GM12874 (cell line): ENCODE measurements around the gene ERICH4.

Experiments
- TF ChIP-seq, protein P1 (sequence below): IDR thresholded peaks from 2 replicates; pipeline ENCODE4 v1.5.1; 2011; ENCODE audit warnings: low read depth, mild to moderate bottlenecking, control low read depth, low read length, moderate library complexity; ENCODE audit not compliant: insufficient read depth

Gene ERICH4

DNA sequence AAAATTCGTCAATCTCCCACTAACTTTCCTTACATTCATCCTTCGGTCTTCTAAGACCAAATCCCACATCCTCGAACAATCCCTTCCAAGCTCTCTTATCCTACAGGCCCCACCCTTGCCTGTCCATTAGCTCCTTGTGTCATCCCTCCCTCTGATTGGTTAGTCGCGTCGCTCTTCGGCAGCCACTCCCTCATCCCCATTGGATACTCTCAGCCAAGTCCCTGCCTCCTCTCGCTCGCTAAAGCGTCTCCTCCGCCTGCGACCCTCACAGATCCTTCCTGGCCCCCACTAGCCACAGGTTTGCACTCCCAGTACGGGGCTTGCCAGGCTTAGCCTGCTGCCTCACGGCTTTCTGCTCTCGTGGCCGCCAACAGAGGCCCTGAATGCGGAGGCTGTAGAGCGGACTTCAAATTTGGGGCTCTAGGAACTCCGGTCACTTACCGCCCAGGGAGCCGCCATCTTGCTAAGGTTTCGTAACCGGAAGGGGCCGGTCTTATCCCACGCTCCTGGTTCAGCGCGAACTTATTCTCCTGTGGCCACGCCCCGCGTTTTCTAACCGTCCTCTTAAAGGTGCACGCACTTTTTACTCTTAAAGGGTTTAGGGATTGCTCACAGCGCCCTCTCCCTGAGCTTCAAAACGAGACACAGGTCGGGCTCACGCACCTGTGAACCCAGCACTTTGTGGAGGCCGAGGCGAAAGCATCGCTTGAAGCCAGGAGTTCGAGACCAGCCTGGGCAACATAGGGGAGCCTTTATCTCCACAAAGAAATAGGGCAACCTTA, 3.3 kb upstream of the ERICH4 start, which contains the start of gene DMAC2:
Gene DMAC2 (minus strand): TSS at position 472 of the 782 bp plus-strand sequence. CDS start 13 bp downstream, at position 459.
- TF ChIP-seq, protein P1, sequence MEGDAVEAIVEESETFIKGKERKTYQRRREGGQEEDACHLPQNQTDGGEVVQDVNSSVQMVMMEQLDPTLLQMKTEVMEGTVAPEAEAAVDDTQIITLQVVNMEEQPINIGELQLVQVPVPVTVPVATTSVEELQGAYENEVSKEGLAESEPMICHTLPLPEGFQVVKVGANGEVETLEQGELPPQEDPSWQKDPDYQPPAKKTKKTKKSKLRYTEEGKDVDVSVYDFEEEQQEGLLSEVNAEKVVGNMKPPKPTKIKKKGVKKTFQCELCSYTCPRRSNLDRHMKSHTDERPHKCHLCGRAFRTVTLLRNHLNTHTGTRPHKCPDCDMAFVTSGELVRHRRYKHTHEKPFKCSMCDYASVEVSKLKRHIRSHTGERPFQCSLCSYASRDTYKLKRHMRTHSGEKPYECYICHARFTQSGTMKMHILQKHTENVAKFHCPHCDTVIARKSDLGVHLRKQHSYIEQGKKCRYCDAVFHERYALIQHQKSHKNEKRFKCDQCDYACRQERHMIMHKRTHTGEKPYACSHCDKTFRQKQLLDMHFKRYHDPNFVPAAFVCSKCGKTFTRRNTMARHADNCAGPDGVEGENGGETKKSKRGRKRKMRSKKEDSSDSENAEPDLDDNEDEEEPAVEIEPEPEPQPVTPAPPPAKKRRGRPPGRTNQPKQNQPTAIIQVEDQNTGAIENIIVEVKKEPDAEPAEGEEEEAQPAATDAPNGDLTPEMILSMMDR = peak; percentile 56

DNA sequence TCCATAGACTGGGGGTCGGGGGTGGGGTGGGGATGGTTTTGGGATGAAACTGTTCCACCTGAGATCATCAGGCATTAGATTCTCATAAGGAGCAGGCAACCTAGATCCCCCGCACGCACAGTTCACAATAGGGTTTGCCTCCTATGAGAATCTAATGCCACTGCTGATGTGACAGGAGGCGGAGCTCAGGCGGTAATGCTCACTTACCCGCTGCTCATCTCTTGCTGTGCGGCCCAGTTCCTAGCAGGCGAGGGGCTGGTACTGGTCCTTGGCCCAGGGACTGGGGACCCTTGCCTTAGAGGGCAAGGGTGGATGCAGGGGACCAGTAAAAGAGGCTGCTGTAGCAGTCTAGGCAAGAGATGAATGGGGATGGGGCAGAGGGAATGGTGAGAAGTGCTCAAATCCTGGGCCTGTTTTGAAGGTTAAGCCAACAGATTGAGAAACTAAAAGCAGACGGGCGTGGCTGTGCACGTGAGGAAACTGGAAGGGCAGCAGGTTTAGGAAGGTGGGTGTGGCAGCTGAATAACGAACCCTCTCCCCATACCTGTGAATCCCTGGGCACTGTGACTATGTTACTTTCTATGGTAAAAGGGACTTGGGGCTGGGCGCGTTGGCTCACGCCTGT, 1.5 kb upstream of the ERICH4 start:
- TF ChIP-seq, protein P1 = no peak

DNA sequence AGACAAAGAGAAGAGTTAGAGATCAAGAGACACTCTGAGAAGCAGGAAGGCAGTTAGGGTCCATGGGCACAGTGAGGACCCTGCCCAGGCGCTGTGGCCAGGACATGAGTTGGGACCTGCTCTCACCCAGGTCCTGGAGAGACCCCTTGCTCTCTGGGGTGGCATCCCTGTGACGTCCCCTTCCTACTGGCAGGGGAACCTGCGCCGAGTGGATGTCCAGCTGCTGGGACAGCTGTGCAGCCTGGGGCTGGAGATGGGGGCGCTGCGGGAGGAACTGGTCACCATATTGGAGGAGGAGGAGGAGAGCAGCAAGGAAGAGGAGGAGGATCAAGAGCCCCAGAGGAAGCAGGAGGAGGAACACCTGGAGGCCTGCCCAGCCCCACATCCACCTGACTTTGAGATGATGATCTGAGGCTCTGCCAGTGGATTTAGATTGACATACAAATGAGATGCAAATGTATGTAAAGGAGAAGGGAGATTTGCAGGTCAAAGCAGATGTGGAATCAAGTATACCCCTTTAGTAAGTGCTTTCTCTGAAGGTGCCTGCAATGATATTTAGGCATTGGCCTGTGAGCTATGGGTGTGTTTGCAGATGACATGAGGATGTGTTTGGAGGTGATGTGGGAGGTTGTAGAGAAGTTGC, 978 bp downstream of the ERICH4 start:
- TF ChIP-seq, protein P1 = no peak

DNA sequence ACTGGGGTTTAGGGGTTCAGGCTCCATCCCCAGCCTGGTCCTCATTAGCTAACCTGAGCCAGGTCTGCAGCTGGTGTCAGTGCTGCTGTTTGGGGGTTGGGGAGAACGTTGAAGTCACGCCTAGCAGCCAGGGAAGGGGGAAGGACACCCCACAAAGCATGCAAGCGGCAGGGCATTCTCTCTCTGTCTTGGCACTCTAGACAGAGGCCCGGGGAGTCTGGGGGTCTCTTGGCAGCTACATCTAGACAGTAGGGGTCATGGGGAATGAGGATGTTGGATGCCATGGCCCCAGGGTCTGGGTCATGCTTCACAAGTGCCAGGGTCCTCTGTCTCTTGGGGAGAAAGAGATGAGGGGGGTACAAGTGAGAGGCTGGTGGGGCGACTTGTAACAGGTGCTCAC, 2.6 kb downstream of the ERICH4 start:
- TF ChIP-seq, protein P1 = no peak

DNA sequence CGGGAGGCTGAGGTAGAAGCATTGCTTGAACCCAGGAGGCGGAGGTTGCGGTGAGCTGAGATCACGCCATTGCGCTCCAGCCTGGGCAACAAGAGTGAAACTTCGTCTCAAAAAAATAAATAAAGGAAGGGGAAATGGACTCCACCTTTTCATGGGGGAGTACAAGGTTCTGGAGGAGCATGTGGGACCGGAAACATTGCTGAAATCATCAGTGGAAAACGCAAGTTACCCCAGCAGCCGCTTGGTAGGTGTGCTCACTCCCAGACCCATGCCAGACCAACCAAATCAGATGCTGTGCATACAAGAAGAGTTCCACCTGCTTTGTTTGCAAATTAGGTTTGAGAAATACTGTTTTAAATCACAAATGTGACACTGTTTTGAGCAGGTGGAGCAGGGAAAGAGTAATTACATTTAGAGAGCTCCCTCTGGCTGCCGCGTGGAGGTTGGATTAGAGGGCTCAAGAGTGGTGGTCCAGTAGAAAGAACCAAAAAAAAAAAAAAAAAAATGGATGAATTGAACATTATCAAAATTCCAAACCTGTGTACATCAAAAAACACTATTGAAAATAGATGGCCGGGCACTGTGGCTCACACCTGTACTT, 4.9 kb downstream of the ERICH4 start:
- TF ChIP-seq, protein P1 = no peak

DNA sequence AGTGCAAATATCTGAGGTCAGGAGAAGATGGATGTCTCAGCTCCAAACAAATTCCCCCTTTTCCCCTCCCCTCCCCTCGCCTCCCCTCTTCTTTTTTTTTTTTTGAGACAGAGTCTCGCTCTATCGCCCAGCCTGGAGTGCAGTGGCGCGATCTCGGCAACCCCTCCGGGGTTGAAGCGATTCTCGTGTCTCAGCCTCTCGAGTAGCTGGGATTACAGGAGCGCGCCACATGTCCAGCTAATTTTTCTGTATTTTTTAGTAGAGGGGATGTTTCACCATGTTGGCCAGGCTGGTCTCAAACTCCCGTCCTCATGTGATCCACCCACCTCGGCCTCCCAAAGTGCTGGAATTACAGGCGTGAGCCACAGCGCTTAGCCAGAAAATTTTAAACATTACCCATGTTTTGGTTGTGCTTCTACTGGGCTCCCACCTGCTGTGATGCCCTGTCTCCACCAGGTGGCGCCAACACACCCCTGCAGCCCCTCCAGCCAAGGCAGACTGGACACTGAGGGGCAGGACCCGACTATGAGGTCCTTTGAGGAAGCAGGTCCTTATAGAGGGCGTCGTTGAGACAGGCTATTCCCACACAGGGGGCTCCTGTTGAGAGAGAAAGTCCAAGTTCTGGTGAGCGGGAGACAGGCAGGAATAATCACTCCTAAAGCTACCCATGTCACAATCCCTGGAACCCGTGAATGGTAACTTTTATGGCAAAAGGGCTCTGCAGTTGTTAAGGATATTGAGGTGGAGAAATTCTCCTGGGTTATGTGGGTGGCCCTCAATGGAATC, 6.3 kb downstream of the ERICH4 start:
- TF ChIP-seq, protein P1 = peak; percentile 91
